ENCODE data around the gene SH3GL2.

Gene SH3GL2

DNA sequence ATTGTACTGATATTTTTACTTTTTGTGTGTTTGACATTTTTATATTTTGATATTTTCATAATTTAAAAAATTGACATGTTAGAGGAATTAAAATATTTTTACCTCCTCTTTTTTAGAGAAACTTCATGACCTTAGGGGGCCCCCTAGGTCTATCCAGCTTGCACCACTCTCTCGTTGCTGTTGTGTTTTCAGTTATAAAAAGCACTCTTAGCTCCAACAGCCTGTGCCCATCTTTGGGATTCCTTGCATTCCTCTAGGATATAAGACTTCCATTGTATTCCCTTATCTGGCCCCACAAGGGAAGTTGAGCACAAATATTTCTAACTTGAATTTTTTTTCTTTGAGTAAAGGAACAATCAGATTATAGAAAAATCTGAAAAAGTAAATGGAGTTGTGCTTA lies 245.3 kb downstream of the SH3GL2 start:
- no peak for DNase-seq

- no peak for DNase-seq
Observed at GRCh38 chr9:17824616-17825264, 245.9 kb downstream of the SH3GL2 start.

- DNase-seq = no peak
Observed at GRCh38 chr9:17825265-17825659, 246.4 kb downstream of the SH3GL2 start.

GRCh38 chr9:17829064-17829463 lies 250.2 kb downstream of the SH3GL2 start:
- no peak for DNase-seq

DNA sequence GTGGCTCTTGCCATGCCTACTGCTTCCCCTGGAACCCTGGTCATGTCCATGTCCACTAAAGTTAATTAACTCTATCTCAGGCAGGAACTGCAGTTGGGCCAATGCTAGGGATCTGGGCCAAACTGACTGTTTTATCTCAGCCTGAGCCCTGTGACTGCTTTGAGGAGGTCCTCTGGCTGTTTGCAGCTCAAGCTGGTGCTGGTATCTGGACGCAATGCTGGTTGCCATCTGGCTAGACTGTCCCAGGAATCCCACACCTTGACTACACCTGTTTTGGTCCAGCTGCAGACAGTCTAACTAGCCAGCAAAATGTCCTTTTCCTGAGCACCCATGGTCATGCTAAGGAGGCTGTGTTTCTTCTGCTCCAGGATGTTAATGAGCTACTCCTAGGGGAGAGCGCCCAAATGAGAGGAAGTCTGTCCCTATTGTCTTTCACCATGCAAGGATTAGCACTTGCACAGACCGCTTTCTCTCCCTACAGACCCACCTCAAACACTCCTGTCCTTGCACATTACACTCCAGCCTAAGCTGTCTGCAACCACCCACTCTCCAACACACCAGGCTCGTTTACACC lies 251.0 kb downstream of the SH3GL2 start:
- DNase-seq = no peak

- no peak for DNase-seq
Observed at GRCh38 chr9:17832812-17833211, 253.9 kb downstream of the SH3GL2 start.

- DNase-seq = no peak
Observed at GRCh38 chr9:17833846-17834245, 255.0 kb downstream of the SH3GL2 start.

DNA sequence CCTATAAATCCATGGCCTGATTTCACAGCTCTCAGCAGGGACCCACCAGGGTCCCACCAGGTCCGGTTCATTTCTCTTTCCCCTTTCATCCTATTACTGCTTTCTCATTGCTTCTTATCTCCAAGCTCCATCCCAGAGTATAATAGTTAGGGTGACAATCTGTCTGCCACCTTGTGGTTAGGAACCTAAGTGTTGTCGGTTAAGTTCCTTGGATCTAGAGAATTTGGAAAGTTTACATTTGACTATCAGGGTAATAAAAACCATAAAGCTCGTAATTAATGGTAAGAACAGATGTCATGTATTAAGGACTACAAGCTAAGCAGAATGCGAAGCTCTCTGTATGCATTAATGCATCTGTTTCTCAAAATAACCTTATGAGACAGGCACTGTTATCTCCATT lies 259.1 kb downstream of the SH3GL2 start:
- DNase-seq = no peak

DNA sequence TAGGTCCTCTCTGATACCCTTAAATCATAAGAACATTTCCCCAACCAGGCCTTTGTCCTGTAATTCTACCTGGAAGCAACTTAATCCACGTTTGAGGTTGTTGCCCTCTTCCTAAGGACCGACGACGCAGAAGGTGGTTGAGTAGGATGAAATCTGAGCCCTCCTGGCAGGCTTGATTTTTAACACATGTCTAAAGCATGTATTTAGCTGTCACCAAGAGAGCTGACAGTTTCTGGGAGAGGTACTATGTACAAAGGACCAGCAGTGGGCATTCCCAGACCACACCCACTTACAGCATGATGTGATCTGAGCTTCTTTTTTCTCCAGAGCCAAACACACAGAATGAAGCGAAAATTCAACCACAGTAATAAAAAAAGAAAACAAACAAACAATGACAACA lies 260.9 kb downstream of the SH3GL2 start:
- no peak for DNase-seq

GRCh38 chr9:17843236-17843635 lies 264.4 kb downstream of the SH3GL2 start:
- no peak for DNase-seq

All from EL (cell line).